K562 treated with DMSO at 1 percent for 48 hours (cell line): Measurements from ENCODE around the gene ZNF319. TPM values are rescaled to one million over a fixed set of nuclear protein-coding genes. Genes with fewer than 3 reads are reported as not detected.

ENCODE experiments used
- total RNA-seq: library from RNA; unstranded; fragments of 300-600 nt; gene quantifications from 2 replicates; pipeline ENCODE4 v1.2.3, GENCODE V29; 2022; ENCODE audit warnings: low replicate concordance; ENCODE audit errors: extremely low read depth

The ZNF319 gene
- total RNA-seq, result not detected in 2 replicates

GRCh38 chr16:57999971-58000705 is at the start of gene ZNF319:
Gene ZNF319, minus strand, starts transcription at chr16:58000672. Its CDS starts 2,407 bp downstream, at chr16:57998265.

GRCh38 chr16:58025351-58026138 is 25.1 kb upstream of the ZNF319 start, which contains the start of gene MMP15:
Gene MMP15, plus strand, starts transcription at chr16:58025754. Its CDS starts 597 bp downstream, at chr16:58026351.

GRCh38 chr16:58000706-58001676 is 519 bp upstream of the ZNF319 start, which contains the start of gene USB1:
Gene USB1, plus strand, starts transcription at chr16:58001407. Its CDS starts 77 bp downstream, at chr16:58001484.

GRCh38 chr16:57970970-57971369 is 29.5 kb downstream of the ZNF319 start, which contains the start of gene CNGB1:
Gene CNGB1, minus strand, starts transcription at chr16:57971128. Its CDS starts 3,842 bp downstream, at chr16:57967286.

Other genes with a start within 250 kb of the ZNF319 start
- not detected in 2 replicates for gene KIFC3, start 198.2 kb downstream of the ZNF319 start, total RNA-seq
- gene CNGB1, start 29.5 kb downstream of the ZNF319 start, total RNA-seq, result not detected in 2 replicates
- not detected in 2 replicates for gene USB1, start 735 bp upstream of the ZNF319 start, total RNA-seq
- gene MMP15, start 25.1 kb upstream of the ZNF319 start, total RNA-seq, result not detected in 2 replicates
- not detected in 2 replicates for gene CFAP20, start 128.7 kb upstream of the ZNF319 start, total RNA-seq
- not detected in 2 replicates for gene CSNK2A2, start 197.4 kb upstream of the ZNF319 start, total RNA-seq